ENCODE measurements around the gene IL1RL1.

IL1RL1 gene

DNA sequence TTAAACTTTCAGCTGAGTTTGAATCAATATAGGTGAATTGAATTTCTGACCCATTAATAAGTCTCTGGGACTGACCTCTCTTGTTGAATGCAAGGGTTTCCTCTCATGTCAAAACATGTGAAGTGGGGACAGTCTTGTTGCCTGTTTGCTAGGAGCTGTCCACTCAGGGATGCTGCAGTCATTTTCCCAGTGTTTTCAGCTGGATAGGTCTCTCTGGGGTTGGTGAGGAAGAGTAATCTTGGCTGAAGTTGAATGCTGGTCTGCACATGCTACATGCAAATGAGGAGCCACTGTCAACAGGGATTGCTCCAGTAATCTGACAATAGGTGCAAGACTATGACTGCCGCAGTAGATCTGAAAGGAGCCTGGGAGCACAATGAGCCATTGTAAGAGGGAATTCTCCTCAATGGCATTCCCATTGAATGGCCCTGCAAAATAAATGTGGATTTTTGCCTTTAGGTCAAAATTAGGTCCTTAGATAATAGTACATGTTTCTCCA is 34.1 kb upstream of the IL1RL1 start:
- H3K27ac ChIP-seq, result no peak overlapping the region

DNA sequence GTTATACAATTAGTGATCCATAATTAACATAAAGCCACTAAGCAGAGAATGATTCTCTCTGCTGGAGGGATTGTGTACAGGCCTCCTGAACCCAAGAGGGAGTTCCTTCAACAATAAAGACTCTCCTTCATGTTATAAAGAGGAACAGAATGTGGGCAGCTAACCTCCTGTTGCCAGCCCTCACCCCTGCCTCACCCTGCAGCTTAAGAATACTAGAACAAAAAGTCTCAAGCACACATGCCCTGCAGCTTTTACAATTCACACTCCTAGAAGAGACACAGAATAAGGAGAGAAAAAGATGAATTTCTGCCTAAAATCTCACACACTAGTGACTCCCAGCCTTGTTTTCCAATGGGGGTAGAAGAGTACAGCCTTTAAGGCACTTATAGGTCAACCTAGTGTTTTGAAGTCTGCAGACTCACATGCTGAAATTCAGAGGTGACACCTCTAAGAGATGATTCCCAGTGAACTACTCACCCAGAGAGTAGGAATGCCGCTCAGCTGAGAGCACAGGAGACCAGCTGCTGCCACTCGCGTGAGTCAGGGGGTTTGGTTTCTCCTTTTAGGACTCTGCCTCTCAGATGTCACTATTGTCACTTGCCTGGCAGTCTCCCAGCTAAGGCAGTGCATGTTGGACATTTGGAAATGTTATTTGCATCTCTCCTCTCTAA is 32.5 kb upstream of the IL1RL1 start:
- H3K27me3 ChIP-seq, result no peaks in the 10 kb centered on the region
- H3K4me1 ChIP-seq (ENCODE audit: control insufficient read depth in 1 of 2, insufficient read depth in 1 of 2, low read depth in 1 of 2, low read length in 1 of 2), result peaks cover 7 to 26% of the 10 kb centered on the region in 2 experiments
- TF ChIP-seq, protein P1, sequence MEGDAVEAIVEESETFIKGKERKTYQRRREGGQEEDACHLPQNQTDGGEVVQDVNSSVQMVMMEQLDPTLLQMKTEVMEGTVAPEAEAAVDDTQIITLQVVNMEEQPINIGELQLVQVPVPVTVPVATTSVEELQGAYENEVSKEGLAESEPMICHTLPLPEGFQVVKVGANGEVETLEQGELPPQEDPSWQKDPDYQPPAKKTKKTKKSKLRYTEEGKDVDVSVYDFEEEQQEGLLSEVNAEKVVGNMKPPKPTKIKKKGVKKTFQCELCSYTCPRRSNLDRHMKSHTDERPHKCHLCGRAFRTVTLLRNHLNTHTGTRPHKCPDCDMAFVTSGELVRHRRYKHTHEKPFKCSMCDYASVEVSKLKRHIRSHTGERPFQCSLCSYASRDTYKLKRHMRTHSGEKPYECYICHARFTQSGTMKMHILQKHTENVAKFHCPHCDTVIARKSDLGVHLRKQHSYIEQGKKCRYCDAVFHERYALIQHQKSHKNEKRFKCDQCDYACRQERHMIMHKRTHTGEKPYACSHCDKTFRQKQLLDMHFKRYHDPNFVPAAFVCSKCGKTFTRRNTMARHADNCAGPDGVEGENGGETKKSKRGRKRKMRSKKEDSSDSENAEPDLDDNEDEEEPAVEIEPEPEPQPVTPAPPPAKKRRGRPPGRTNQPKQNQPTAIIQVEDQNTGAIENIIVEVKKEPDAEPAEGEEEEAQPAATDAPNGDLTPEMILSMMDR (IDR thresholded peaks at IDR 0.05), result no peak
- no peak overlapping the region for H3K27ac ChIP-seq
- no peaks in the 10 kb centered on the region for H3K9me3 ChIP-seq
- no peaks in the 10 kb centered on the region for H3K36me3 ChIP-seq
- H3K4me3 ChIP-seq (ENCODE audit: low read depth in 1 of 2, low read length in 1 of 2), result no peak overlapping the region

More for the DNA sequence above, 34.1 kb upstream of the IL1RL1 start:
- Histone ChIP-seq H3K4me1 (ENCODE audit: control insufficient read depth in 1 of 2, insufficient read depth in 1 of 2, low read depth in 1 of 2, low read length in 1 of 2) (peaks cover 14 to 31% of the 10 kb centered on the region in 2 experiments), H3K4me3 (ENCODE audit: low read depth in 1 of 2, low read length in 1 of 2) (no peak overlapping the region), H3K27me3 (no peaks in the 10 kb centered on the region), H3K9me3 (no peaks in the 10 kb centered on the region), H3K36me3 (no peaks in the 10 kb centered on the region)
- TF ChIP-seq, protein P1 (IDR thresholded peaks at IDR 0.05), result no peak

DNA sequence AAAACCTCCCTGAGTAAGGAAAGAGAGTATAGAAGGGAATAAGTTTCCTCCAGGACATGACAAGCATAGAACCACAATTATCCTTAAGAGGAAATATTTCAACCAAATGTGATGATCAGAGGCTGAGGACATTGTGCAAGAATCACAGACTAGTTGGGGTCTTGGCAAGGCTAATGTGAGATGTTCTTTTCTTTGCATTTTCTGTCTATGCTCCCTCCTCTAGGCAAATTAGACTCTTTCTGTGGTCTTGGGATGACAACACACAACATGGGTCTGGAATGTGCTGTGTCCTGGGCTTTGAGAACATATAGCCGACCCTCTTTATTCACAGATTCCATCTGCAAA is 32.0 kb upstream of the IL1RL1 start:
- Histone ChIP-seq H3K4me3 (ENCODE audit: low read depth in 1 of 2, low read length in 1 of 2) (no peak overlapping the region), H3K27ac (no peak overlapping the region), H3K36me3 (no peaks in the 10 kb centered on the region), H3K4me1 (ENCODE audit: control insufficient read depth in 1 of 2, insufficient read depth in 1 of 2, low read depth in 1 of 2, low read length in 1 of 2) (peaks cover 2 to 24% of the 10 kb centered on the region in 2 experiments), H3K9me3 (no peaks in the 10 kb centered on the region), H3K27me3 (no peaks in the 10 kb centered on the region)
- TF ChIP-seq, protein P1 (IDR thresholded peaks at IDR 0.05), result no peak

DNA sequence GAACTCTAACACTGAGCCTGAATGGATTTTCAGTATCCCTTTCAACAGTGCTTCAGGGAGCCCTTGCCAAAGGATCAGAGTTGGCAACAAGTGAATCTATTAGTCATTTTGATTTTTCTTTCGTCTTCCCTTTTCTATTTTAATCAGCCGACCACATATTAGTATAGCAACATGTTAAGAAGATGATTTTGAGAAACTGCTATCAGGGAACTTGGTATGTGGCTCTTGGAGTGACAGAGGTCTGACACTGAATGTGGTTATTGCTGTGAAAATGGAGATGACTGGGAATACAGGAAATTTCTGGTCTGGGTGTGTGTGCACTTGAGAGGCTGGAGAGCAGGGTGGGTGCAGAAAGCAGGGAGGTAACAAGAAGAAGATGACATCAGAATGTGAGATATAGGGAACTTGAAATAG is 28.7 kb upstream of the IL1RL1 start:
- TF ChIP-seq, protein P1 (IDR thresholded peaks at IDR 0.05), result no peak
- Histone ChIP-seq H3K27me3 (no peaks in the 10 kb centered on the region), H3K4me3 (ENCODE audit: low read depth in 1 of 2, low read length in 1 of 2) (no peak overlapping the region), H3K27ac (no peak overlapping the region), H3K4me1 (ENCODE audit: control insufficient read depth in 1 of 2, insufficient read depth in 1 of 2, low read depth in 1 of 2, low read length in 1 of 2) (peaks cover 0 to 18% of the 10 kb centered on the region in 2 experiments), H3K36me3 (no peaks in the 10 kb centered on the region), H3K9me3 (no peaks in the 10 kb centered on the region)

DNA sequence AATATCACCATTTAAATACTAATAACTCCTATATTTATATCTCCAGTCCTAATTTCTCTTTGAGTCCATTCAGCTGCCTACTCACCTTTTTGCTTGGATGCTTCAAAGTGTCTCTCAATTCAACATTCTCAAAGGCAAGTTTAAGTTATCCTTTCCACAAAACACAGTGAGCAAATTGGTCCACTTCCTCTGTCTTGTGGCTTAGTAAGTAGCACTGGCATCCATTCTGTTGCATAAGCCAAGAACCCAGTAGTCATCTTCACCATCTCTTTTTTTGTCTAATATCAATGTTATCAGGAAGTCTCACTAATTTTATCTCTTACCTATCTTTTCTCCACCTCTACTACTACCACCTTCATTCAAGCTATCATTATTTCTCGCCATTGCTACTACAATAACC is 27.4 kb upstream of the IL1RL1 start:
- Histone ChIP-seq H3K36me3 (no peaks in the 10 kb centered on the region), H3K27ac (no peak overlapping the region), H3K27me3 (no peaks in the 10 kb centered on the region), H3K9me3 (no peaks in the 10 kb centered on the region), H3K4me3 (ENCODE audit: low read depth in 1 of 2, low read length in 1 of 2) (no peak overlapping the region), H3K4me1 (ENCODE audit: control insufficient read depth in 1 of 2, insufficient read depth in 1 of 2, low read depth in 1 of 2, low read length in 1 of 2) (peaks cover 0 to 14% of the 10 kb centered on the region in 2 experiments)
- TF ChIP-seq, protein P1 (IDR thresholded peaks at IDR 0.05), result no peak

Data from neutrophil (primary cell).